BJ (cell line): ENCODE data around the gene PRAC1. TPM values are rescaled to one million over a fixed set of nuclear protein-coding genes. Genes with fewer than 3 reads are reported as not detected.
A peak's percentile ranks its signal among the peaks of the same experiment; 100 is the strongest.
"Not testable (repeated sequence)": the region's sequence is repeated elsewhere in the genome, so short reads cannot be mapped to it uniquely, and the experiment has no call there.

Experiments used
- CTCF ChIA-PET: fragments of 350-600 bp; formaldehyde crosslinking; extraction: SDS; loops from one replicate; lab custom pipeline; 2021; ENCODE audit warnings: antibody characterized with exemption, inconsistent platforms; lab: Yijun Ruan, JAX
- POLR2A ChIA-PET: fragments of 300-600 bp; sonication (Branson Sonifier 250); formaldehyde crosslinking; extraction: SDS; loops from one replicate; lab custom pipeline; 2021; ENCODE audit warnings: antibody characterized with exemption; lab: Charles Lee
- DNase-seq: peaks from one replicate; pipeline ENCODE4 v3.0.0-alpha.2; 2011; ENCODE audit warnings: low read depth
- H3K27me3 ChIP-seq: 2 replicates; pipeline ENCODE4 v1.6.0; 2011; ENCODE audit warnings: low read length; ENCODE audit not compliant: control insufficient read depth, insufficient read depth
- H3K36me3 ChIP-seq: 2 replicates; pipeline ENCODE4 v1.5.1; 2011; ENCODE audit warnings: low read length; ENCODE audit not compliant: control insufficient read depth, insufficient read depth
- H3K4me3 ChIP-seq: 2 replicates; pipeline ENCODE4 v1.5.1; 2011; ENCODE audit warnings: low read depth, mild to moderate bottlenecking, control low read depth, low read length
- polyA plus RNA-seq: library from polyadenylated mRNA; depleted of rRNA; stranded (reverse); fragments of >200 nt; gene quantifications from 2 replicates; pipeline ENCODE4 v1.2.3, GENCODE V29; 2011
- TF ChIP-seq, protein P1 (sequence below): IDR thresholded peaks from 2 replicates; pipeline ENCODE4 v1.5.1; 2011; ENCODE audit warnings: low read depth, mild to moderate bottlenecking, control low read depth, inconsistent platforms, low read length, moderate library complexity; ENCODE audit not compliant: insufficient read depth

PRAC1 gene
- polyA plus RNA-seq, 1 experiment, result not detected

DNA sequence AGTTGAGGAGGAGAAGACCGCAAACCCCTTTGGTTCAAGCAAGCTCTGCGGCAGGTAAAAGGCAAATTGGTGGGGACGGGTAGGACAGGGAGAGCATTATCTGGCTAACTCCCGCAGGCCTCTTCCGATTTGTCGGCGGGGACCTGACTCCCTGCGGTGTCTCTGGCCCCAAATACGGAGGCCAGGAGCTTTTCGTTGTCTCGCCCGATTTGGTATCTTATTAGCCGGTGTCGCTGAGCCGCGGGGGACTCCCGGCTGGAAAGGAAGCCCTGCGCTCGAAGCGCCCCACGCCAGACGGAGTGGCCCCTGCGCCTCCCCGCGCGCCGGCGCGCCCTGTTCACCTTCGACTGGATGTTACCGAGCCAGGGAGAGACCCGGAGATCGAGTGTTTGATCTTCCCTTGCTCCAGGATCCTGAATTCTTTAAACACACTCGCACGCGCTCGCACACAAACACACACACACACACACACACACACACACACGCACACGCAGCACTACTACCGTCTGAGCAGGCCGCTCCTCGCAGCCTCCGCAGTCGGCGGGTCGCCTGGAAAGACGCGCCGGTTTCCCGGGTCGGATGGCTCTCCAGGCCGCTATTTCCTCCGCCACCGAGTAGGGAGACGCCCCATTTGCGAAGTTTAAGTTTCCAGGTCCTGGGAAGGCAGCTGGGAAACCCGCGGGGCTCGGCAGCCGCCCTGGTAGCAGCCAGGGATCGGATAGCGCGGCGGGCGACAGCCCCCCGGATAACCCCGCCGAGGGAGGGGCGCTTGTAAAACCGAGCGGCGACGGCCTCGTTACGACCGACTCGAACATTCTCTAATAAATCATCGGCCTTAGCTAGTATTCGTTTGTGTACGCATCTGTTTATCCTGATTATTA is 3.3 kb downstream of the PRAC1 start:
- no peak for DNase-seq
- CTCF ChIA-PET, result interaction anchor here (0.6 to 10.4 kb wide), 13 partner anchors 11 to 224 kb away, joined by 3 to 152 read pairs (median 3); no protein-coding TSS in a partner anchor
- peak overlapping the region; percentile 15 for H3K4me3 ChIP-seq
- POLR2A ChIA-PET, result interaction anchor here (0.7 kb wide), 1 partner anchor 72 kb away, joined by 14 read pairs; no protein-coding TSS in a partner anchor
- no peaks in the 10 kb centered on the region; the same call in 1 of the 2 replicates for H3K36me3 ChIP-seq
- TF ChIP-seq, protein P1, sequence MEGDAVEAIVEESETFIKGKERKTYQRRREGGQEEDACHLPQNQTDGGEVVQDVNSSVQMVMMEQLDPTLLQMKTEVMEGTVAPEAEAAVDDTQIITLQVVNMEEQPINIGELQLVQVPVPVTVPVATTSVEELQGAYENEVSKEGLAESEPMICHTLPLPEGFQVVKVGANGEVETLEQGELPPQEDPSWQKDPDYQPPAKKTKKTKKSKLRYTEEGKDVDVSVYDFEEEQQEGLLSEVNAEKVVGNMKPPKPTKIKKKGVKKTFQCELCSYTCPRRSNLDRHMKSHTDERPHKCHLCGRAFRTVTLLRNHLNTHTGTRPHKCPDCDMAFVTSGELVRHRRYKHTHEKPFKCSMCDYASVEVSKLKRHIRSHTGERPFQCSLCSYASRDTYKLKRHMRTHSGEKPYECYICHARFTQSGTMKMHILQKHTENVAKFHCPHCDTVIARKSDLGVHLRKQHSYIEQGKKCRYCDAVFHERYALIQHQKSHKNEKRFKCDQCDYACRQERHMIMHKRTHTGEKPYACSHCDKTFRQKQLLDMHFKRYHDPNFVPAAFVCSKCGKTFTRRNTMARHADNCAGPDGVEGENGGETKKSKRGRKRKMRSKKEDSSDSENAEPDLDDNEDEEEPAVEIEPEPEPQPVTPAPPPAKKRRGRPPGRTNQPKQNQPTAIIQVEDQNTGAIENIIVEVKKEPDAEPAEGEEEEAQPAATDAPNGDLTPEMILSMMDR, result no peak
- peaks cover 41% of the 10 kb centered on the region for H3K27me3 ChIP-seq

DNA sequence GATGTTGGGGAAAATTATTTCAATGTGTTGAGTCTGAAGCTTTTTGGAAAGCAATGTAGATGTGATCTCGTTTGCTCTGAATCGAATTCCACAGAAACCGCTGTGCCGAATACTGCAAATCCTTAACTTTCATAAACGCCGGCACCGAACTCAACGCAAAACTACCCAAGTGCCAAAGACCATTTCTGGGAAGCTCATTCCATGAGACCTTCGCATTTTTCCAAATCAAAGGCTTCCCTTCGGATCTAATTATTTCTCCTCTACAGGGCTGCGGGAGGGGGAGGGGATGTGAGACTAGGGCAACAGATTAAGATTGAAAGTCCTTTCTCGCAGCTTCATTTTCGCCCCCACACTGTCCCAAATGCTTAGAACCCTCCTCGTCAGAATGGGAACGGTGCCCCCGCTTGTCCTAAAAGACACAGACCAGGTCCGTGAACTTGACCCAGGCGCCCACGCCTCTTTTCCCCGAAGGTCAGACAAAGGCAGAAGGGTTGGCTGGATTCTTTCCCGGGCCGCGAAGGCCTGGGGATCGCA is 4.0 kb downstream of the PRAC1 start:
- Histone ChIP-seq H3K4me3 (peak overlapping the region; percentile 15), H3K36me3 (no peaks in the 10 kb centered on the region; the same call in 1 of the 2 replicates), H3K27me3 (peaks cover 35% of the 10 kb centered on the region)
- TF ChIP-seq, protein P1, result no peak
- ChIA-PET POLR2A (interaction anchor here (0.7 kb wide), 1 partner anchor 73 kb away, joined by 14 read pairs; no protein-coding TSS in a partner anchor), CTCF (interaction anchor here (0.7 to 10.4 kb wide), 5 partner anchors 10 to 160 kb away, joined by 3 to 128 read pairs (median 3); no protein-coding TSS in a partner anchor)
- DNase-seq, result no peak

DNA sequence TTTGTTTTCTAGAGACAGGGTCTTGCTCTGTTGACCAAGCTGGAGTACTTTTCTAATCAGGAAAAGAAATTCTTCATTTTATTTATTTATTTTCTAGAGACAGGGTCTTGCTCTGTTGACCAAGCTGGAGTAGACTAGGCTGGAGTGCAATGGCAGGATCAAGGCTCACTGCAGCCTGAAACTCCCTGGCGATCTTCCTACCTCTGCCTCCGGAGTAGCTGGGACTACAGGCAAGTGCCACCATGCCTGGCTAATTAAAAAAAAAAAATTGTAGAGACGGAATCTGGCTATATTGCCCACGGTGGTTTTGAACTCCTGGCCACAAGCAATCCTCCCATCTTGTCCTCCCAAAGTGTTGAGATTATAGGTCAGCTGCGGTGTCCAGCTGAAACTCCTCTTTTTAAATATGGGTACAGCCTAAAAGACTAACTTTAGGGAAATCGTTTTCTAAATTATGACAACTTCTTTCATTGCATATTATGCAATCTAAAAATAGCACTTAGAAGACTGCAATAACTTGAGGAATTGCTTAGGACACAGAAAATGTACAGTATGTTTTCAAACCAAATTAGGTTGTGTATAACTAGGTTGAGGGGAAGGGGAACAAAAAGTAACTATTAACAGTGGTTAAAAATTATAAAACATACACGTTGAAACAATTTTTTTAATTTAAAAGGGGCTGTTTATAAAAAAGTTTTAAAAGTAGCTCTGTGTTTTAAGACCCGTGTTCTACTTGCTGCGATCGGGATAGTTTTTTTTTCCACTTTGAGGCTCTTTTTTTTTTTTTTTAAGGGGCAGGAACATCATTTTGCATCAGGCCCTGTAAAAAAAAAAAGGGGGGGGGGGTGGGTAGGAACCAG is 4.7 kb downstream of the PRAC1 start:
- Histone ChIP-seq H3K36me3 (no peaks in the 10 kb centered on the region; the same call in 1 of the 2 replicates), H3K27me3 (peaks cover 34% of the 10 kb centered on the region), H3K4me3 (no peak overlapping the region)
- ChIA-PET POLR2A (interaction anchor here (0.7 kb wide), 1 partner anchor 73 kb away, joined by 14 read pairs; no protein-coding TSS in a partner anchor), CTCF (interaction anchor here (0.7 to 10.4 kb wide), 6 partner anchors 10 to 167 kb away, joined by 3 to 128 read pairs (median 4); no protein-coding TSS in a partner anchor)
- TF ChIP-seq, protein P1, result no peak
- no peak for DNase-seq

DNA sequence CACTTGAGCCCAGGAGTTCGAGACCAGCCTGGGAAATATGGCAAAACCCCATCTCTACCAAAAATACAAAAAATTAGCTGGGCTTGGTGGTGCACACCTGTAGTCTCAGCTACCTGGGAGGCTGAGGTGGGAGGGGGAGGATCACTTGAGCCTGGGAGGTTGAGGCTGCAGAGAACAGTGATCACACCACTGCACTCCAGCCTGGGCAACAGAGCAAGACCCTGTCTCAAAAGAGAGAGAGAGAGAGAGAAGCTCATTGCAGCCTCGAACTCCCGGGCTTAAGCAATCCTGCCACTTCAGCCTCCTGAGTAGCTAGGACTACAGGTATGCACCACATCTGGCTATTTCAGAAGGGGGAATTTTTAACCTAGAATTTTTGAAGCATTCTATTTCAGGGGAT is 5.8 kb downstream of the PRAC1 start:
- CTCF ChIA-PET, result interaction anchor here (0.7 to 10.4 kb wide), 5 partner anchors 38 to 168 kb away, joined by 3 to 128 read pairs (median 5); no protein-coding TSS in a partner anchor
- DNase-seq, result not testable (repeated sequence)

More for the DNA sequence above, 5.8 kb downstream of the PRAC1 start:
- POLR2A ChIA-PET, H3K36me3 ChIP-seq, H3K4me3 ChIP-seq: not testable (repeated sequence)
- H3K27me3 ChIP-seq, result peaks cover 31% of the 10 kb centered on the region
